Neuron (in vitro differentiated cells): ENCODE results near the gene MAFB.

Experiments
- H2AFZ ChIP-seq: one replicate; pipeline ENCODE4 v1.6.1; 2013; ENCODE audit warnings: low read depth, mild to moderate bottlenecking, inconsistent platforms, low read length, moderate library complexity
- H3K27me3 ChIP-seq: one replicate; pipeline ENCODE4 v1.6.1; 2013; ENCODE audit warnings: low read length; ENCODE audit not compliant: insufficient read depth
- H3K36me3 ChIP-seq: one replicate; pipeline ENCODE4 v1.6.1; 2013; ENCODE audit warnings: low read length; ENCODE audit not compliant: insufficient read depth
- H3K4me1 ChIP-seq: one replicate; pipeline ENCODE4 v1.6.1; 2013; ENCODE audit warnings: low read length; ENCODE audit not compliant: insufficient read depth
- H3K4me3 ChIP-seq: 2 replicates; pipeline ENCODE4 v1.5.1; 2013; ENCODE audit warnings: mild to moderate bottlenecking, low read length, moderate library complexity
- H3K9me3 ChIP-seq: one replicate; pipeline ENCODE4 v1.6.1; 2013; ENCODE audit warnings: low read length

Gene MAFB

GRCh38 chr20:40672095-40672494, 16.9 kb downstream of the MAFB start:
- no peaks in the 10 kb centered on the region for H3K9me3 ChIP-seq
- H3K36me3 ChIP-seq: no peaks in the 10 kb centered on the region
- no peak overlapping the region for H3K4me3 ChIP-seq
- H3K4me1 ChIP-seq: no peaks in the 10 kb centered on the region
- no peak overlapping the region for H2AFZ ChIP-seq
- no peaks in the 10 kb centered on the region for H3K27me3 ChIP-seq

GRCh38 chr20:40670253-40670652, 18.8 kb downstream of the MAFB start:
- Histone ChIP-seq H3K36me3 (no peaks in the 10 kb centered on the region), H2AFZ (no peak overlapping the region), H3K4me1 (no peaks in the 10 kb centered on the region), H3K4me3 (no peak overlapping the region), H3K9me3 (no peaks in the 10 kb centered on the region), H3K27me3 (no peaks in the 10 kb centered on the region)

DNA sequence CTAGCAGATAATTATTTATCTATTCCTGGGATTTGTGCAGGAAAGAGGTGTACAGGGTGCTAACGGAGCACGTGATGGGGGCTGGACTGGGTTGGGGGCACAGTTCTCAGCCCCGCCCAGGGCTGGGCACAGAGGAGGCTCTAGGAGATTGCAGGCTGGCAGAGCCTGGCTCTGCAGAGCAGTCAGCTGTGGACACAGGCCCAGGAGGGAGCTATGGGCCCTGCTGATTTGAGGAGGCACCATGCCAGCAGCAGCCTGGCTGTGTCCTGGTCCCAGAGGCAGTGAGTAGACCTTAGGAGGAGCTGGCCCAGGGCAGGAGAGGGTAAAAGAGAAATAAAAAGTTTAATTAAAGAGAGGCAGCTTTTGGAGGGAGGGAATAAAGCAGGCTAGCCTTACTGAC, 19.3 kb downstream of the MAFB start:
- H3K4me1 ChIP-seq: no peaks in the 10 kb centered on the region
- no peak overlapping the region for H2AFZ ChIP-seq
- H3K36me3 ChIP-seq: no peaks in the 10 kb centered on the region
- H3K4me3 ChIP-seq: no peak overlapping the region
- H3K9me3 ChIP-seq: no peaks in the 10 kb centered on the region
- no peaks in the 10 kb centered on the region for H3K27me3 ChIP-seq

DNA sequence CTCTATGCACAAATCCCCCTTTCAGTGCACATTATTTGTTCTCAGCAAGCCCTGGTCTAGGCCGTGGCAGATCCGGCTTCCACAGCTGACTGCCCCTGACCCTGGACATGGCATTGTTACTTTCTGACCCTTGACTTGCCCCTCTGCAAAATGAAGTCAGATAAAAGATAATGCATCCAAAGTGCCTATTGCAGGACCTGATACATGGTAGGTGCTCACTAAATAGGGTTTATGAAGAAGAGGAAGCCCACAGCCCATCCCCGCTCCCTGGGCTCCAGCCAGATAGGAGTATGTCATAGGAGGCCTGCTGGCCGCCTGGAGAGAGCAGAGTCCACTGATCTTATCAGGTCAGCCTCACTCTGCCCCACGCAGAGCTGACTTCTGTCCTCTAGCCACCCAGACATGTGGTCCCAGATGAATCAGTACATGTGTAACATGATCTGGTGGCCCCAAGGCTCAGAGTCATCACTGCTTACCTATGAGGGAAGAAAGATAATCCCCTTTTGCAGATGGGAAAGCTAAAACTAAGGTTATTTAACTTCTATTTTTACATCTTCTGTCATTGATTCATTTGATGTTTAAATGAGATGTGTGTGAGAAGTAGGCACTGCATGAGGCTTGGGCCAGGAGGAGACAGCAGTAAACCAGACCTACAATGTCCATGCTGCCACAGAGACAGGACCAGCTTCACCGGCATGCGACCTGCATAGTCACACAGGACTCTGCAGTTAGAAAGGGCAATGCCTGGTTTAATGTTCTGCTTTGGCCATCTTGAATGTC, 20.4 kb downstream of the MAFB start:
- H3K4me3 ChIP-seq: no peak overlapping the region
- no peaks in the 10 kb centered on the region for H3K36me3 ChIP-seq
- no peaks in the 10 kb centered on the region for H3K27me3 ChIP-seq
- no peaks in the 10 kb centered on the region for H3K9me3 ChIP-seq
- no peaks in the 10 kb centered on the region for H3K4me1 ChIP-seq
- no peak overlapping the region for H2AFZ ChIP-seq

DNA sequence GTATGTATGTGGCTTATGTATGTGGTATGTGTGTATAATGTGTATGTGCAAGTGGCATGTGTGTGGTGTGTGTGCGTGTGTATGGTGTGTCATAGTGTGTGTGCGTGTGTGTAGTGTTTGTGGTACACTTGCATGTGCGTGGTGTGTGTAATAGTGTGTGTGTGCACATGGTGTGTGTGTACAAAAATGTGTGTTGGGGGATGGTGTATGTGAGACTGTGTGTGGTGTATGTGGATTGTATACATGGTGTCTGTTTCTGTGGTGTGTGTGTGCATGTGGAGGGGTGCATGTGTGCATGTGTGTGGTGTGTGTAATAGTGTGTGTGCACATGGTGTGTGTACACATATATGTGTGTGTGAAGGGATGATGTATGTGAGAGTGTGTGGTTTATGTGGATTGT, 21.5 kb downstream of the MAFB start:
- Histone ChIP-seq H3K4me3 (no peak overlapping the region), H2AFZ (no peak overlapping the region), H3K36me3 (no peaks in the 10 kb centered on the region), H3K9me3 (no peaks in the 10 kb centered on the region), H3K4me1 (no peaks in the 10 kb centered on the region), H3K27me3 (no peaks in the 10 kb centered on the region)

DNA sequence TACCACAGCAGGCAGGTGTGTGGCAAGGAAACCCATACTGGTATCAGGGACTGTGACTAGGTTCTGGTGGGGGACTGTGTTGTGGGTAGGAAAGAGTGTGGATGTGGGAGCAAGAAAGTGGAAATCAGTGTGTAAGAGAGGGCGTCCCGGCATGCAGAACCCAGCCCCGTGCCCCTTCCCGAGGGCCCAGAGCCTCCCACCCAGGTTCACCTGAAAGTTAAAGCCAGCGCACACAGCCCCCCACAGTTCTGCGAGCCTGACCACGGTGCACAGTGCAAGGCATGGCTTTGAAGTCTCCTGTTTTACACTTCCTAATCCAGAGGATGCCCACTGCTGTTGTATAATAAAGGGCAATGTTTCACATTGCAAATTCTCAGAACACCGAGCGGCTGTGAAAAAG, 22.7 kb downstream of the MAFB start:
- Histone ChIP-seq H2AFZ (no peak overlapping the region), H3K36me3 (no peaks in the 10 kb centered on the region), H3K4me3 (no peak overlapping the region), H3K9me3 (no peaks in the 10 kb centered on the region), H3K27me3 (no peaks in the 10 kb centered on the region), H3K4me1 (no peaks in the 10 kb centered on the region)

- H3K4me3 ChIP-seq: no peak overlapping the region
- H3K9me3 ChIP-seq: no peaks in the 10 kb centered on the region
- H3K4me1 ChIP-seq: no peaks in the 10 kb centered on the region
- no peak overlapping the region for H2AFZ ChIP-seq
- H3K27me3 ChIP-seq: no peaks in the 10 kb centered on the region
- H3K36me3 ChIP-seq: no peaks in the 10 kb centered on the region
These were observed 24.1 kb downstream of the MAFB start for GRCh38 chr20:40664891-40665290.

DNA sequence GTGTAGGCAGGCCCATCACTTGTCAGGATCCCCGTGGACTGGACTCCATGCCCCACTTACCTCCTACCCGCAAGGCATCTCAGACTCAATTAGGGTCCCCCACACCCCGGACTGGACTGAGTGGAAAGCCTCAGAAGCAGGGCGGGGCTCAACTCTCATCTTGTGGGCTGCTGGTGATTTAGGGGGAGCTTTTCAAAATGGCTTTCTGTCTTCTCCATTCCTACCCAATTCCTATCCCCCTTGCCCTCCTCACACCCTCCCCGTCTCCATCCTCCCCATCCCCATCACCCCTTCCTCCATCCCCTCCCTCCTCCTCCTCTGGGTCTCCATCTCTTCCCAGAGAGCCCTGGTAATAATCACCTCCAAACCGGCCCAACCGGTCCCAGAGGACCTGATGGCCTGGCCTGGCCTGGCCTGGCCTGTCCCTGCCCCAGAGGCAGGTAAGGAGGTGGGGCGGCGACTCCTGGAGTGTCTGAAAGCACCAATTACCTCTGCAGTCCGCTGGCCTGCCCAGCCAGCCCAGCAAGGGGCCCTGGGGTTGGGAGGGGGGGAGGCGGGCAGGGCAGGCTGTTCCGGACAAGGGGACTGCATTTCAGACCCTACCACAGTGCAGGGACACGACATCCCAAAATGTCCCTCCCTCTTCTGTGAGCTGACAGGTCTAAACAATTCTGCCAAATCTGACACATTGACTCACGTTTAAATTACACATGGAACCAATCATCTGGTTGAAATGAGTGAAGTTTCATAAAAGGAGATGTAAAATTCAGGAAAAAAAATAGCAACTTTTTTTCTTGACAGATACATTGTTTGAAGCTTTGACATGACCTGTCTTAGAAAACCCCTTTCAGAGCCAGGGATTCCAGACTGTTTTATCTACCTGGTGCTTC, 24.8 kb downstream of the MAFB start:
- H3K27me3 ChIP-seq: no peaks in the 10 kb centered on the region
- no peak overlapping the region for H2AFZ ChIP-seq
- no peak overlapping the region for H3K4me3 ChIP-seq
- H3K9me3 ChIP-seq: no peaks in the 10 kb centered on the region
- H3K36me3 ChIP-seq: no peaks in the 10 kb centered on the region
- no peaks in the 10 kb centered on the region for H3K4me1 ChIP-seq

GRCh38 chr20:40663304-40663790, 25.7 kb downstream of the MAFB start:
- H3K4me1 ChIP-seq: no peaks in the 10 kb centered on the region
- no peaks in the 10 kb centered on the region for H3K9me3 ChIP-seq
- no peaks in the 10 kb centered on the region for H3K27me3 ChIP-seq
- no peaks in the 10 kb centered on the region for H3K36me3 ChIP-seq
- H3K4me3 ChIP-seq: no peak overlapping the region
- H2AFZ ChIP-seq: no peak overlapping the region

DNA sequence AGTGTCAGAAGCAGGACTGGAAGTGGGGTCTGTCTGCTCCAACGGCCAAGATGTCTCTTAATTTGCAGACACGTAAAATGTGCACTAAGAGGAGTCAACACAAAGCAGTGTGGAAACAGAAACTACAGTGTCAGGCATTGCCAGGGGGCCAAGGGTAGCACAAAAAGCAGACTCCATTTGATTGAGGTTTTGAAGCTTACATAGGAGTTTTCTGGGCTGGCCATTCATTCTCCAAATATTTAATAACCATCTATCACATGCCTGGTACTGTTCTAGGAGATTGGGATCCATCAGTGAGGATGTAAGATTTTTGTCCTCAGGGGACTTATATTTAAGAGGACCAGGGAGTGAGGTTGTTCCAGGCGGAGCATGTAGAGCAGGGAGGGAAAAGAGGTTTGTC, 29.5 kb downstream of the MAFB start:
- H3K4me1 ChIP-seq: no peaks in the 10 kb centered on the region
- no peaks in the 10 kb centered on the region for H3K9me3 ChIP-seq
- no peaks in the 10 kb centered on the region for H3K27me3 ChIP-seq
- no peaks in the 10 kb centered on the region for H3K36me3 ChIP-seq
- H2AFZ ChIP-seq: no peak overlapping the region
- no peak overlapping the region for H3K4me3 ChIP-seq

DNA sequence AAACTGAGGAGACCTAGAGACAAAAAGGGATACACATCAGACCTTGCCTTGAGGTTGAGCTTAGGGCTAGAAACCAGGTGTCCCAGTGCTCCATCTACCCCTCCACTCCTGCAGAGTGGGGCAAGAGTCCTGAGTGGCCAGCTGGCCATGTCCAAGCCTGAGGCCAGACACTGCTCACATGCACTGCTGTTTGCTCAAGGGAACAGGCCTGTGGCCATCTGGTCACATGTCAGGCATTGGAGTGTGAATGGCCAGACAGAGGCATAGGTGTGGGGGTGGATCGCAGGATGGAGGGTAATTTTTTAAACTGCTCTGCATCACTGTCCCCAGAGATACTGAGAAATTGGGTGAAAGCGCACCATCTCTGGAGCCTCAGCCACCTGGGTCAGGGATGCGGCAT, 30.5 kb downstream of the MAFB start:
- Histone ChIP-seq H3K9me3 (no peaks in the 10 kb centered on the region), H3K27me3 (no peaks in the 10 kb centered on the region), H2AFZ (no peak overlapping the region), H3K36me3 (no peaks in the 10 kb centered on the region), H3K4me3 (no peak overlapping the region), H3K4me1 (no peaks in the 10 kb centered on the region)

GRCh38 chr20:40657526-40657925, 31.5 kb downstream of the MAFB start:
- Histone ChIP-seq H3K27me3 (no peaks in the 10 kb centered on the region), H3K36me3 (no peaks in the 10 kb centered on the region), H2AFZ (no peak overlapping the region), H3K4me1 (no peaks in the 10 kb centered on the region), H3K4me3 (no peak overlapping the region), H3K9me3 (no peaks in the 10 kb centered on the region)

- no peaks in the 10 kb centered on the region for H3K27me3 ChIP-seq
- no peak overlapping the region for H2AFZ ChIP-seq
- H3K36me3 ChIP-seq: no peaks in the 10 kb centered on the region
- no peaks in the 10 kb centered on the region for H3K9me3 ChIP-seq
- no peak overlapping the region for H3K4me3 ChIP-seq
- no peaks in the 10 kb centered on the region for H3K4me1 ChIP-seq
These were observed 33.6 kb downstream of the MAFB start for GRCh38 chr20:40655451-40655850.
